GM21526 (cell line): ENCODE measurements around the gene SSBP3.
"Not testable (repeated sequence)": the region's sequence is repeated elsewhere in the genome, so short reads cannot be mapped to it uniquely, and the experiment has no call there.

Experiments used
- ATAC-seq: cut with Tn5 transposase; IDR thresholded peaks from one replicate; pipeline ENCODE4 v1.9.1; 2021; ENCODE audit warnings: moderate library complexity; ENCODE audit not compliant: unreplicated experiment, low FRiP score

The SSBP3 gene

DNA sequence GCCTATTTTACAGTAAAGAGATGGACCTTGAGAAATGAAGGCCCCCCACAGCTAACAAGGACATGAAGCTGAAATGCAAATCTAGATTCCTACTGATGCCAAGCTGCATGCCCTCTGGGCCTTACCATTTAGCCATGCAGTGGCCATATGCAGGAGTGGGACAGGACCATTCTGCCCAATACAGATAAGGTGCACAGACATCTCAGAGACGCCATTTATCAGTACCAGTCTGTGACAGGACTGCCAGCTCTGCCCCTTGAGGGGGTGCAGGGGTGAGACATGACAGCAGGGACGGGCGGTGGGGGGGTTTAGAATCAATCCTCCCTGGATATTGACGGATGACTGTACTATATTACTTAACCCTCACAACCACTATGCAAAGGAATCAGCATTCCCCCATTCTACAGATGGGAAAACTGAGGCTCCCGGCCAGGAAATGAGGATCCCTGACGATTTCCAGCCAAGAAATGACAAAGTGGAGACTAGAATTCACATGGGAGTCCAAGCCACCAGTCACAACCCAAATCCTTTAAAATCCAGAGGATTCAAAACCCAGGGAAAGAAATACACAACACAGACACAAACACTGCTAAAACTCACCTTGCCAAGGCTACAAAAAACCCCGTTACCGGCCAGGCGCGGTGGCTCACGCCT, 10.8 kb downstream of the SSBP3 start:
- ATAC-seq = no peak

DNA sequence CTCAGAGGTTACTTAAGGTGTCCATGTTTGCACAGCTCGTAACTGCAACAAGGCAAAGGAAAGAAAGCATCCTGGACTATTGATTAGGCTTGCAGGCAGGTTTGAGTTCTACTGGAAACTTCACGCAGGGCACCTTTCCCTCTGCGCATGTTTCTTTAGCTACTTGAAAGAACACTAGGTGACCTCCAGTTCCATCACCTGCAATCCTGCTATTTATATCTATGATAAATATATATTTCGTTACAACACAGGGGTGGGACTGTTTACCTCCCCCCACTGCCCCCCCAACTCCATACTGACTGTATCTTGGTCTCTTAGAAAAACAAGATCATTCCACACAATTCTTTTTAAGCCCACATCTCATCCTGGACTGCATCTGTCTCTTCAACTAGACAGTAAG, 12.1 kb downstream of the SSBP3 start:
- no peak for ATAC-seq

DNA sequence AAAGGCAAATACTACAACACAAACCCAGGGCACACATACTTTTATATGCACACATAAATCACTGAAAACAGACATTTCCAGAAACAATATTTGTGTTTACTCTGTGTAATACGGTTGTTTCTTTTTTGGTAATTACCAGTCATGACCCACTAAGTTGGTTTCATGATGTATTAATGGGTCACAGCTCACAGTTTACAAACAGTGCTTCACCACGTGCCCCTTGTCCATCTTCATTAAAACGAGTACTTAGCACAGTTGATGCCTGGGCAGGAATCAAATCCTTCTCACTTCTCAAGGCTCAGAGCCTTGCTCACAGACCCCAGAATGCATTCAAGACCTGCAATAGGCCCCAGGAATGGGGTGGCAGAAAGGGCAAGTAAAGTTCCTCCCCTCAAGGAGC, 13.8 kb downstream of the SSBP3 start:
- no peak for ATAC-seq

DNA sequence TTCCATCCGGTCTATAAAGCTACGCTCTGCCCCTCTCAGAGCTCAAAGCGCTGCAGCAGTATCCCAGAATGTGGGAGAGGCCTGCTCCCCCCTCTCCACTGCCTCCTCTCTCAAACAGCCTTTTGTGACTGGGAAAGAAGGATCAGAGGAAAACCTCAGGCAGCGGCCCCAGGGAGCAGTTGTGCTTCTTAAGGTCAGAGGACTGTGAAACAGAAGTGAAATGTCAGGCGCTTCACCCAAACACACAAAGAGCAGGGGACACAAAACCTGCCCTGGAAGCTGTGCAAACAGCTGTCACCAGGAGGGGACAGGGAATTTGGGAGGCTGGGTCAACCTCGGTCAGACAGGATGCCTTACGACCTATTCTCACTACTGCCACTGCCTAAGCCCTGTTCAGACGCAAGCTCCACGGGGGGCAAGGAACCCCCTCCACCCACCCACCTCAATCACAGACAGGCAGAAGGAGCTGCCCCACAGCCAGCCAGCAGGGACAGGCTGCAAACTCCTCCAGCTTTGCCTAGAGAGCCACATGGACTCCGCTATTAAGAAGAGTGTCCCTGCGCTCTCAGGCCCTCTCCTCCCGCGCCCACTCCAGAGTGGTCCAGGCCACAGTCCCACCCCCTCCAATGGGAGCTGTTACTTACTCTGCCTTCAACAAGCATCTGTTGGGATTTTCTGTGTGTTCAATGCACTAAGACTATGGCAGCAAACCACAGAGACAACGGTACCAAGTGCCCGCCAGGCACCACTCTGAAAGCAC, 14.6 kb downstream of the SSBP3 start:
- no peak for ATAC-seq

DNA sequence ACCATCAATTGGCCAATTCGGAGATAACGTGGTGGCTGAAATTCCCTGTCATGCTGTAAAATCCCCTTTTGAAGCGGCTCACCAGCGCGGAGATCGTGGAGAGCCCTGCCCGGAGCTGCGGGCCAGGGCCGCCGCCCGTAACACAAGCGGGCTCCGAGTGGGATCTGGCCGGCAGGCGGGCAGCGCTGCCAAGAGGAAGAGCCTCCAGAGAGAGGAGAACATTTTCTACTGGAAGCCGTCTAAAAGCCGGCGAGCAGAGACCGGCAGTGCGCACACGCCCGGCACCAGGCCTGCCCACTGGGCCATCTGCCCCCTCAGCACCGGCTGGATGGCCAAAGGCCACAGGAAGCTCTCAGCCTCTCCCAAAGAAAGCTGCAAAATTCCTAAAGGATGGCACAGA, 15.5 kb downstream of the SSBP3 start:
- no peak for ATAC-seq

DNA sequence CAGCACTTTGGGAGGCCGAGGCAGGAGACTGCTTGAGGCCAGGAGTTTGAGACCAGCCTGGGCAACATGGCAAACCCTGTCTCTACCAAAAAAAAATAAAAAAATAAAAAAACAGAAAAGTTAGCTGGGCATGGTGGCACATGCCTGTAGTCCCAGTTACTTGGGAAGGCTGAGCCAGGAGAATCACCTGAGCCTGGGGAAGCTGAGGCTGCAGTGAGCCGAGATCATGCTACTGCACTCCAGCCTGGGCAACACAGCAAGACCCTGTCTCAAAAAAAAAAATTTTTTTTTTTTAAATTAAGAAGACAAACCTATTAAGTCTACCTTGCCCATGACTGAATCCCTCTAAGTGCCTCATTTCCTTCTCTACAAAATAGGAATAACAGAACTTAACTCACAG, 16.6 kb downstream of the SSBP3 start:
- not testable (repeated sequence) for ATAC-seq

DNA sequence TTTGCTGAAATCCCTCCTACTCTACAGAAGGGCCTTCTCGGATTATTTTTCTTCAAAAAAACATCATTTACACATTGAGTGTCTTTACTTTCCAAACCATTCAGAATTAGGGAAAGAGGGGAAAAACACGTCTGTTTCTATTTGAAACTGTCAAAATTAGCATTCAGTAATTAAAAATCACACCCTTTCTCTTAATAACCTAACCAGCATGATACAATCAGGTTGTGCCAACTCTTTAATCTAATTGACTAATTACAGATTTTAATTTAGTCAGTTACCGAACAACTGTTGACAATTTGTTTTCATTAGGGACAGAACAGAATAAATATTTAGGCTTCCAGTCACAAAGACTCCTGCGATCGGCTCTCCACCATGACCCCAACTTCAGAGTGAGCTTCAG, 18.8 kb downstream of the SSBP3 start:
- ATAC-seq = no peak

DNA sequence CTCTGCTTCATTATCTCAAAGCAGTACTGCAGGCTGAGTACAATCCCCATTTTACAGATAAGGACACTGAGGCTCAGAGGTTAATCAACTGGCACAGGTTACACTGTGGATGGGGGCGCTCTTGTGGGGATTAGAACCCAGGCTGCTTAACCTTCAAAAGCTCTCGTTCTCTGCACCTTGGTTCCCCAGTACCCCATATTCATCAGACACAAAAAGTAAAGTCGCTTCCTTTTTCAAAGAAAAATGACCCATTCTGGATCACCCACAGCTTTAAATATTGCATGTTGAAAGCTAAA, 20.5 kb downstream of the SSBP3 start:
- ATAC-seq = no peak

DNA sequence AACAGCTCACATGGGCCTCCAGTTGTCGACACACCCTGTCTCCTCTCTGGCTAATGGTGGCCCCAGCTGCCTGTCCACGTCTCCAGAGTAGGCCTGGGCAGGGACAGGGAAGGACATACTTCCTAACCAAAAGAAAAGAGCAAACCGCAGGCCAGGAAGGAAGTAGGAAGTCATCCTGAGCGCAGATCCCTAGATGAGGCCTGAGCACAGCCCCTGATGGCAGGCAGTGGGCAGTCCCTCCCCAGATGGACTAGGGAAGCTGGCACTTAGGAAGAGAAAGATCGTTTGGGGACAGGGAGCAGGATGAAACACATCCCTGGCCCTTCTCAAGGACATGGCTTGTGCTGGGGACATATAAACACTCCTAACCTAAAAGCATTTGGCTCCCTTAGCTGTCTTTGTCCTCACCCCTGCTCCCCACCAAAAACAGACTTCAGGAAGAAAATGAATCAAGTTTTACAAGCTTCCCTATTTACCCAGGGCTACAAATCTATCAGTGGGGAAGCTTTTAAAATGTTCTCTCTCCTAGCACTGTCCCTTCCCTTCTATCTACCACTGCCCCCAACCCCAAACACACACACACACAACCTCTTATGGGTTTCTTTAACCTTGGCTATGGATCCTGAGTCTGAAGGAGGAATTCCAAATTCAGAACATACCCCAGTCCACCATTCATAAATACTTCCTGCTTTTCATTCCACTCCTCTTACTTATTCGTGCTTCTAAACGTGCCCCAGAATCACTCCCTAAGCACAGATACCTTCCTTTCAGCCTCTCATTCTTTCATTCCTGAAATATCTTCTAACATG, 21.1 kb downstream of the SSBP3 start:
- no peak for ATAC-seq

DNA sequence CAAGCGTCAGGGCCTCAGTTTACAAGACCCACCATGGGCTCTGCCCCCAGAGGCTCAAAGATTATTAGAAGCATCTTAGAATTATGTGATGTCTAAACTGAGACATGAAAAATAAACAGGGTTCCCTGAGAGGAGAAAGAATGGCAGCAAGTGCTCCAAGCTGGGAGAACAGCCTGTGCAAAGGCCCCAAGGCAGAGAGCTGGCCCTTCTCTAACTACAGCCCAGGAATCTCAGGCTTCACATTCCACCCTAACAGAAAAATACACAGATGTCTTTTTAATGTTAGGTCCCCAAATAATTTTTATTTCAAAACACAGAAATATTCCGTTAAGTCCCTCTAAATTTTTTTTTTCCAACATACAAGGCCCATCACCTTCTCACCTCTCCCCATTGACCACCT, 21.7 kb downstream of the SSBP3 start:
- no peak for ATAC-seq

DNA sequence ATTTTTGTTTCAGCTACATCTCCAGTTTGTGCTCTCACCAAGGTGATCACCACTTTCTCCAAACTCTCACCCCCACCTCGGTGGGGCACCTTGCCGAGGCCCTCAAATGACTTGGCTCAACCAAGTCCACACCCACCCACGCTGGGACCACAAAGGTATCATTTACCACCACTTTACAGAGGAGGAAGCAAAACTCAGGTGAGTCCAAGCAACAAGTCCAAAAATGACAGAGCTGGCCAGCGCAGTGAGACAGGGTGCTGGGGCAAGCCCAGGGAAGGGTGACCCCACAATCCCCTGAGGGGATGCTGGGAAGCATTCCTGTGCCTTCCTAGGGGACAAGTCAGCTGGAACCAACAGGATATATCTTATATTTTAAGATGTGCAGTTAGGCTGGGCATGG, 24.7 kb downstream of the SSBP3 start:
- ATAC-seq = no peak

DNA sequence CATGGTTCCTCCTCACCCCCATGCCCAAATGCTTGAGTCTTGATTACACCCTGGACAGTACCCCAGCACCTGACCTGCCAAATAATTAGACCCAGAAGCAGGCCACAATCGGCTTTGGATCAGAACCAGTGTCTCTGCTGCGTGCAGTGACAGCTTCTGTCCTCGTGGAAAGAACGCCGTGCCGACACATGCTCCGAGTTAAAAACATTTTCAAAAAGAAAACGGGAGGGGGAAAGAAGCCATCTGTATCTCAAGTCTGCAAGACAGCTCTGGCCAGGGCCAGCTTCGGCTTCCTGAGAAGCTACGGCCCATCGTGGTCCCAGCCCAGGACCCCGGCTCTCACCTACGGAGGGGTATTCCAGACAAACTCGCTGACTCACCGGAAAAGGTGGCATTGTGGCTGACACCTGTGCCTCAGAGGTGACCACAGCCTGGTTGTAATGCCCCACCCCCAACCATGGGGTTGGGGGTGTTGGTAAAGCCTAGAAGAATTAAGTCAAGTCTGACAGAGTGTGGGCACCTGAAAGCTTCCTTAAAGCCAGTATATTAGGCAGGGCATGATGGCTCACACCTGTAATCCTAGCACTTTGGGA, 25.8 kb downstream of the SSBP3 start:
- no peak for ATAC-seq

DNA sequence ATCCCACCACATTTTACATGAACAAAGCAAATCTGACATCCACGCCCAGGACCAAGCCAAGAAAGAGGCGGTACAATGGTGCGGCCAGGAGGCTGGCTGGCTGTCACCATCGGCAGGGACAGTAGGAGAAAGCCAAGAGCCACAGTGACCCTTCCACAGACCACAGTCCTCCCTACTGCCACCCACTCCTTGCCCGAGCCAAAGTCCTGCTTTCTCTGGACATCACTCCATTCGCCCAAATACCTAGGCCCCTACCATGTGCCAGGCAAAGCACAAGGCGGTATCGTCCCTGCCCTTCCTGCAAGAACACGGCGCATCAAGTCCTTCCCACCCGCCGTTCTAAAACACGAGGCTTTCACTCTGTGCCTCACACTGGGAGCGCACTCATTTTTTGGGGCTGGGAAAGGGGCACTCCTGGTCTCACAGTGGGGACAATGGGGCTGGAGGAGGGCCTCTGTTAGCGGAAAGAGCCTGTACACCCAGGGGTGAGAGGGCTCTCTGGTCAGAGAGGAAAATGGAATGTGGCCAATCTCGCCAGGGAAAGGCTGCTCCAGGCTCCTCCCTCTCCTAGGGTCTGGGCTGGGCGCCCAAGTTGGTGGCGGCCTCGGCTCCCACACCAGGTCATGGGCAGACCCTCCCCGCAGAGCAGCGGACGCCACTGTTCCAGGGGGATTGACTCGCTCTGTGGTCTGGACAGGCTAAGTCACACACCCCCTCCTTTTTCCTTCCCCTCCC, 26.5 kb downstream of the SSBP3 start:
- no peak for ATAC-seq

DNA sequence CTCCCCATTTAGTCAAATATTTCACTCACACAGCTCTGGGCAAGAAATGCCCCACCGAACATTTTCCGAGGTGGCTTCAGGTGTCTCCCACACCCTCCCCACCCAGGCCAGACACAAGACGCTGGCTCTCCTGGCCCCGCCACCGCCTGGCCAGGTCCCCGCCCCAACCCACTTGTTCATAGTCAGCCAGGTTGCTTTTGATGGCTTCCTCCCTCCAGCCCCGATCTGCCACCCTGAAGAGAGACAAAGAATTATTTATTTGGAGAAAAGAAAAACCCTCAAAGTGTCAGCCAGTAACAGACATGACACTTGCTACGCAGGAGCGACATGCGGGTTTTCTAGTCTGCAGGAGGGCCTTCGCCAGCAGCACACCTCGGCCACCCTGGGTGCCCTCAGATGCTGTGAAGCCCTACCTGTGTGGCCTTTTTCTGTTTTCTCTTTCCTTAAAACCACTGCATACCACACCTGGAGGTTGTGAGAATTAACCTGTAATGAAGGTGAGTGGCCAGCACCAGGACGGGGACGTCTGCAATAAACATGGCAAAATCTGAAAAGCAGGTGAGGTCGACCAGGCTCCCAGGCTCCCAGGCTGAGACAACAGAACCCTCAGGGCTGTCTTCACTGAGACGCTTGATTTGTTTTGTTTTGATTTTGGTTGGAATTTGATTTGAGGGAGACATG, 27.2 kb downstream of the SSBP3 start:
- ATAC-seq = no peak

DNA sequence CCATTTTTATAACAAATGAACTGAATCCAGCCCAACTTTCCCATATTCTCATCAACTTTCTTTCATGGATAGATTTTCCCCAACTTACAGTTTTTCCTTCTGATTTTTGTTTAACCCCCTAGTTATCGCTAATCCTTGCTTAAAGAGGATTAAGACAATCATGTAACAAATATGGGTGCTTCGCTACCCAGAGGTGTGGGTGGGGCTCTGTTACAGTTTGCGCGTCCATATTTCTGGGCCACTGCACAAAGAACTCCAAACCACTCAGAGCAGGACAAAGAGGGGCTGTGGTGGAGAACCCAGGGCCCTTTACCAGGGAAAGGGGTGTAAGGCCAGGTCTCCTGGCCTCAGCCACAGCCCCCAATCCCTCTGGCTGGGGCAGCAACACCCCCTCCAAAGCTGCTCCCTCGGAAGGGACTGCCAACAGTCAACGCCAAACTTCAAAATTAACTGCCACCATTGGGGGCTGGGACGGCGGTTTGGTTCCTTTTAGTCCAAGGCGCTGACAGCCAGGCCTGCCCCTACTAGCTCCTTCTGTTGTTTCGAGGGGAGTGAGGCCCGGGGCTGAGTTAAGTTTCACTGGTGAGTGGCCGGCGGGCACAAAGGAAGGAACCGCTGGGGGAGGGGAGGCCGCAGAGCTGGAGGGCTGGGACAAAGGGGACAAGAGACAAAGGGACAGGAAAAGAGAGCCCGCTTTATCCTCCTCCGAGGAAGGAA, 27.9 kb downstream of the SSBP3 start:
- no peak for ATAC-seq

DNA sequence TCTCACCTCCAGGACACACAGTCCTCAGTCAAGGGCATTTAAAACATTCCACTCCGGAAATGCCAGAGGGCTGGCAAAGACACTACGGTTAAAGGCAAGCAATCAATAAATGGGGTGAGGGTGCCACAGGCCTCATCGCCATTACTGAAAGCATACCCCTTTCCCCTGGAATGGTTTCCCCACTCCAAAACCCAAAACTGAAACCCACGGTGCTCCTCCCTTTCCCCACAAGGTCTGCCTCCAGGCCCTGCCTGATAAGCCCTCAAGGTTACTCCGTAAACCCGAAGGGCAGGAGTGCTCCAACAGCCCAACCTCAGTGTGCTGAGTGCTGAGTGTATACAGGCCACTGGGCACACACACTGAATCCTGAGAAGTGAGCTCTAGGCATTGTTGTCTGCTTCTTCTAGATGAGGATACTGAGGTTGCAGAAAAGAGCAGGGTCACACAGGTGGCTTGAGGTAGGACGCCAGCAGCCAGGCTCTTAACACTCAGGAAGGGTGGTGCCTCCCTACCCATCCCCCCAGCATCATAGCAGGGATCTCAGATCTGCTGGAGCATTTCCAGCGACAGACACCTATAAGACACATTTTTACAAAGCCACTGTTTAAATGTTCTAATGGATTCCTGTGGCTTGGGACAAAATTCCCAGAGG, 29.0 kb downstream of the SSBP3 start:
- no peak for ATAC-seq

DNA sequence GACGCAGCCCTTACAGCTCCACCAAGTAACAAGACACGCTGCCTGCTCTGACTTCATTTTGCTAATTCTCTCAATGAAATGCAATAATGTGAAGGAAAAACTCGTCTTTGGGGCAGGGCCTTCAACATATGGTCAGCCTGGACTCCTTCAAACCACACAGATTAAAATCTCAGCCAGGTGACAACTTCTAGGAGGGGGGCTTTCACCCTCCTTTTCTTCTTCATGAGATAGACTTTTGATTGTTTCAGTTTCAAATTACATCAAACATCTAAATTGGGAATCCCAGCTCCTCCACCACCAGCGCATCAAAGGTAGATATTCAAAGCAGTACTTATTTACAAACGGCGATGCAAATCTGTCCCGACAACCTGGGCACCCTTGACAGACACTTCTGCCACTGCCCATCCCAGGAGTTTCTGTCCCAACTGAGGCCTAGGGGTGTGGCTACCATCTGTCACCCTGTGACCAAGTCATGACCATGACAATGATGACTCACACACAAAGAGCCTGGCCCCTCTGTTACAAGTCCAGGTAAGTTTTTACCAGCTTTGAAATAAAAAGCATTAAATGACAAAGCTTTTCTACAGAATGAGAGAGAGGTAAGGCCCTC, 29.7 kb downstream of the SSBP3 start:
- peak; percentile 55 for ATAC-seq

DNA sequence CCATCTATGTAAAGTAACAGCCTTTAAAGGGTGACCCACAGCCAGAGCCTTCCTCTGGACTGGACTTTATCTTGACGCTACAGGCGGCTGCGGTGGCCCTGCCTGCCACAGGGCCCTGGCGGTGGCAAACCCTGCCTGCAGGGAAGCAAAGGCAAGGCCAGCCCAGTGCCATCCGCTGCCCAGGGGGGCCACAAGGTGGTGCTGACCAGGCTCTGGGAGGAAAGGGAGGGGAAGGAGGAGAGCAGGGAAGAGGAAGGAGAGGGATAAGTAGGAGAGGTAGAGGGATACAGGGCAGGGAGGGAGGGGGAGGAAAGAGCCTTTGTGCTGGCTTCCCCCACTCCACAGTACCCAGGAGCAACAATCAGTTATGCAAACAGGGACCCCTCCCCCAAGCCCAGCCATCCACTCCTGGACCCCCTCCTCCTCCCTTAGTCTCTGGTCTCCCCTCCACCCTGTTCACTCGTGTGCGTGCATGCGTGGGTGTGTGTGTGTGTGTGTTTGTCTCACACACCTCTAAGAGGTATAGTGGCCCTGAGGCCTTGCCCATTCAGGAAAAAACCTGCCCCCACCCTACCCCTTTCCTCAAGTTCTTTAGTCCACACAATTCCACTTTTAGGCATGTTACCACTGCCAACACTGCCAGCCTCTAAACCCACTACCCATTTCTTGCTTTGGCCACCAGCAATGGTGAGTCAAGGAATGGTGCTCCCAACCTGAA, 30.3 kb downstream of the SSBP3 start:
- ATAC-seq = peak; percentile 4
